ENCODE results near the gene KLC1.
A peak's percentile ranks its signal among the peaks of the same experiment; 100 is the strongest.

KLC1 gene

DNA sequence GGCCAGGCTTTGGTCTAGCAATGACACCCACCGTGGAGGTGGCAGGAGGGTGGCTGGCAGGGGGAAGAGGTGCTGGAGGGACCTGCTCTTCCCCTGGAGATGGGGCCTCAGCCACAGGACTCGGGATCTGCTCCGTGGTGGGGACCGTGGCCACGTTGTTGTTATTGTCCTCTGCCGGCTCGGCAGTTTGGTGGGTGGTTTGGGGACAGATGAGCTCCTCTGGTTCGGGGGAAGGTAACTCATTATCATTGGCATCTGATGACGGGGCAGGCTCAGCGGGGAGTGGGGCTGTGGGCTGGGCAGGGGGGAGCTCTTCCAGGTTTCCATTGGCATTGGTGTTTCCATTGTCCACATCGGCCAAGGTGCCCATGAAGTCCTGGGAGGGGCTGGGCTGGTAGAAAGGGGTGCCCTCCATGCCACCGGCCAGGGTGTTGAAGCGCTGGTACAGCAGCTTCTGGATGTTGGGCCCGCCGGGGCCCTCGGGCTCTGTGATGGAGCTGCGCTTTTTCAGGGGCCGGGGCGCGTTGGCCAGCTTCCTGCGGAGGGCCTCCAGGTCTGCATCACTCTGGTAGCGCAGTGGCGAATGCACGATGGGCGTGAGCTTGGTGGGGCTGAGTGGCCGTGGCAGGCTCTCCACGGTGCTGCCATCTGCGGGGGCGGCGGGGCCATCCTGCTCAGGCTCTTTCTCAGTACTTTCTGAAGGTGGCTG lies 110.9 kb downstream of the KLC1 start:
- Mint-ChIP-seq H3K36me3 (ENCODE audit: low read depth) (peaks cover 5% of the 10 kb centered on the region), H3K27ac (no peak overlapping the region), H3K27me3 (no peaks in the 10 kb centered on the region), H3K4me3 (no peak overlapping the region), H3K9me3 (no peaks in the 10 kb centered on the region), H3K4me1 (ENCODE audit: low read depth) (no peaks in the 10 kb centered on the region)

DNA sequence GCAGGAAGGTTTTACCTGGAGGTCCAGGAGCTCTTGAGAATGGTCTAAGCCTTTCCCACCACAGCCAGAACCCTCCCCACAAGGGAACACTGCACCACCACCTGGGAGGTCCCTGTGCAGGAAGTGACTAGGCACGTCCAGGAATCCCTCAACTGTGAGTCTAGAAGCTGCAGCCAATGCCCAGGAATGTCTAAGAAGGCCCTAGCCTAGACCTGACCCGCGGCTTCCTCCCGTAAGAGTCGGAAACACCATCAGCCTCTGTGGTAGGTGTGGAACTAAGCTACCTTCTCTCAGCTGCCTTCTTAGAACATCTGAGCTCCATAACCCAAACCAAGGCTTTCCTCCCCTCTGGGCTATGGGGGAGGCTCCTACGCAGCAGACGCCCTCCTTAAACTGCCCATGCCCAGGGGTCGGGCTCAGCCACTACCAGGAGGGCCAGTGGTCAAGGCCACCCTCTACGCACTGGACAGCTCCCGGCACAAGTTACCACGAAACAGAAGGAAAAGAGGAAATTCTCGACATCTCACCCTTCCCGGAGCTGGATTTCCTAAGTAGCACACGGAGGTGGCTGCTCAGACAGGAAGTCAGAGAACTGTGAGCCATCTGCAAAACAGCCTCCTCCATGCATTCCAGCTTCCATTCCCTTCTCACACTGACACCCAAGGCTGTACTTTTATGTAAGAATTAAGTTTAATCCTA lies 112.1 kb downstream of the KLC1 start:
- Mint-ChIP-seq H3K9me3 (no peaks in the 10 kb centered on the region), H3K4me3 (no peak overlapping the region), H3K27ac (no peak overlapping the region), H3K36me3 (ENCODE audit: low read depth) (peaks cover 5% of the 10 kb centered on the region), H3K4me1 (ENCODE audit: low read depth) (no peaks in the 10 kb centered on the region), H3K27me3 (no peaks in the 10 kb centered on the region)

- Mint-ChIP-seq H3K4me3 (no peak overlapping the region), H3K9me3 (no peaks in the 10 kb centered on the region), H3K27me3 (no peaks in the 10 kb centered on the region), H3K4me1 (ENCODE audit: low read depth) (no peaks in the 10 kb centered on the region), H3K36me3 (ENCODE audit: low read depth) (peaks cover 5% of the 10 kb centered on the region), H3K27ac (no peak overlapping the region)
These were observed 112.9 kb downstream of the KLC1 start for GRCh38 chr14:103741876-103742275.

DNA sequence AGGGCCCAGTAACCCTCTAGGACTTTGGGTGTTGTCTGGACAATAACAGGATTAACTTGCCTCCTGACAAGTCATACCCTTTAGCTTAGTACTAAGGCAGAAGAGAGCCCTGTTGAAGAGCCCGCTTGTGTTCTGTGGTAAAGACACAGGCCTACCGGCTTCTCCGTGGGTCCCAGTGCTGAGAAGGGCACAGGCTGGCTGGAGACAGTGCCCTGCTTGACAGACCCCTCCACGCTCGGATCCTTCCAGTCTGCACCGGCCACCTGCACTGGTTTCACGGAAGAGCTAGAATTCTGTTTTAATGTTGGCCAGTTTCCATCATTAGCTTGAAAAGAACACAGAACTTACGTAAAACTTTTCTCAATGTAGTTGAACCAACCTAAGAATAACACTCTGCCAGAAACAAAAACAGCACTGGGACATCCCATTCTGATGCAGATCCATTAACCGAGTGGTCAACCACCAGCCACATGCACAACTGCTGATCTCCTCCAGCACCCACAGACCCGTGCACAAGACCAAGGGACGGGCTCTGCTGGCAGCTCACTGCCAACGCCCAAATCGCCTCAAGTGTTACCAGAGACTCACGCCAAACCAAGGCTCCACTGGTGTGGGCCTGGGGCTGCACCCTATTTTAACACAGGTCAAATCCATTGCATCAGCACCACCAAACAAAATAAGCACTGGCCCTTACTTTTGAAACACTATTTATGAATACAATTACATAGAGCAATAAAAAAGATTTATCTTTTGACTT lies 113.7 kb downstream of the KLC1 start:
- H3K4me3 Mint-ChIP-seq = no peak overlapping the region
- H3K27ac Mint-ChIP-seq = no peak overlapping the region
- H3K36me3 Mint-ChIP-seq (ENCODE audit: low read depth) = peaks cover 4% of the 10 kb centered on the region
- no peaks in the 10 kb centered on the region for H3K4me1 Mint-ChIP-seq (ENCODE audit: low read depth)
- no peaks in the 10 kb centered on the region for H3K9me3 Mint-ChIP-seq
- no peaks in the 10 kb centered on the region for H3K27me3 Mint-ChIP-seq

DNA sequence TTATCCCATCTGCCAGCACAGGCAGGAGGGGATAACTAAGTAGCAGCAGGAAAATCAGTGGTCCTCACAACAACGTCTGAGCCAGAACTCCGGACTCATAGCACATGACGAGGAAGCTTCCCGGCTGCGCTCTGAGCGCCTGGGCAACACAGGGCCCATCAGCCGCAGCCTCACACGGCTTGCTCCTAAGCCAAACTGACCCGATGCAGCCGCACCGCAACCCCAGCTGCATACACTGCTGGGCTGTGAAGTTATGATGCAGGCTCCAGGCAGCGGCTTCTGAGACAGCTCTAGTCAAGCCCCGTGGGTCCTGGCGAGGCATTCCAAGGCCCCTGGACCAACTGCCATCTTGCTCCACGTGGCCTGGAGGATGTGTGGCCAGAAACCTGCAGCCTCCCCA lies 114.7 kb downstream of the KLC1 start:
- no peaks in the 10 kb centered on the region for H3K36me3 Mint-ChIP-seq (ENCODE audit: low read depth)
- H3K4me1 Mint-ChIP-seq (ENCODE audit: low read depth) = peaks cover 7% of the 10 kb centered on the region
- H3K4me3 Mint-ChIP-seq = no peak overlapping the region
- H3K9me3 Mint-ChIP-seq = no peaks in the 10 kb centered on the region
- no peaks in the 10 kb centered on the region for H3K27me3 Mint-ChIP-seq
- H3K27ac Mint-ChIP-seq = no peak overlapping the region

DNA sequence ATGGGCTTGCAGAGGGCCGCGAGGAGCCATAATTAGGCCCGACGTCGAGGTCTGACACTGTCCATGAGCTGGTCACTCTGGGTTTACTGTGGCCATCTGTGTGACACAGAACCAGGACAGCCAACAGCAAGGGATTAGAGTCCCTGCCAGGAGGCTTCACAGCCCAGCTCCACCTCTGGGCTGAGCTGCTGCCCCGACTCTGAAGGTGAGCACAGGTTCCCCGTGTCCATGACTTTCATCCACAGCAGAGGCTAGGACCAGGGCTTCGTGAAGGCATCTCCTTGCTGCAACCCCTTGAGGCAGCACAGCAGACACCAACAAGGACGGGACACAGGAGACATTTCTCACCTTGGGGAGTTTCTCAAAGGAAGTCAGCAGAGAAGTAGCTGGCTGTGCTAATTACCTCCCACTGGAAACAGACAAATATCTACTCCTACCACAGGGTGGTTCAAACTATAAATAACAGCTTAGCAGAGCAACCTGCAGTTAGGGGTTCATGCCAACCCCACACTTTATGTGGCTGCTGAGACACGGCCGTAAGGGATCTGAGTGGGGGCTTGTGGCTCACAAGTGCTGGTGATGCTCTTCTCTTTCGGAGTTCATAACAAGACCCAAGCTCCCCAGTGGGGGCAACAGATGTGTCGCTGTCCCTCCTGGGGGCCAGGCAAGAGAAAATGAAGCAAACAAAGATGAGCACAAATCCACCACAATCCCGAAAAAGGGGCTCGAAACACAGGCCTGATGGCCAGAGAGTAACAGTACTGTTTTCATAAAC lies 115.8 kb downstream of the KLC1 start:
- Mint-ChIP-seq H3K36me3 (ENCODE audit: low read depth) (peaks cover 4% of the 10 kb centered on the region), H3K4me3 (no peak overlapping the region), H3K27ac (no peak overlapping the region), H3K9me3 (no peaks in the 10 kb centered on the region), H3K27me3 (no peaks in the 10 kb centered on the region), H3K4me1 (ENCODE audit: low read depth) (peaks cover 11% of the 10 kb centered on the region)

DNA sequence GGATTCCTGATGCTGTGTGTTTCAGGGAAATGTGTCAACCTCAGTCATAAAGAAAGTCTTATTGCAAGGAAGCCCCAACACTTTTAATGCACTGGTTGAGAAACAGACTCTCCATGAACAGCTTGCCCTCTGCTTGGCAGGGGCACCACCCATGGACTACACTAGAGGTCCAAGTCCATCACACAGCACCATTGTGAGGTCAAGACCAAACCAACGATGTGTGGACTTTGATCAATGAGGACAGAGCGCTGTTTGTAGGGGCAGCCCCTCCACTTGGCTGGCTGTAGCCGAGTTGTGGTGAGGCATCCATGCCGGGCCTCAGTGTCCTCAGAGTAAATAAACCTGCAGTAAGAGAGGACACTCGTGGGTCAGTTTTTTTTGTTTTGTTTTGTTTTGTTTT lies 116.4 kb downstream of the KLC1 start:
- H3K27ac Mint-ChIP-seq = no peak overlapping the region
- no peaks in the 10 kb centered on the region for H3K9me3 Mint-ChIP-seq
- peaks cover 4% of the 10 kb centered on the region for H3K36me3 Mint-ChIP-seq (ENCODE audit: low read depth)
- H3K4me1 Mint-ChIP-seq (ENCODE audit: low read depth) = peaks cover 11% of the 10 kb centered on the region
- H3K4me3 Mint-ChIP-seq = no peak overlapping the region
- no peaks in the 10 kb centered on the region for H3K27me3 Mint-ChIP-seq

- Mint-ChIP-seq H3K36me3 (ENCODE audit: low read depth) (peaks cover 4% of the 10 kb centered on the region), H3K9me3 (no peaks in the 10 kb centered on the region), H3K4me3 (no peak overlapping the region), H3K4me1 (ENCODE audit: low read depth) (peaks cover 11% of the 10 kb centered on the region), H3K27ac (no peak overlapping the region), H3K27me3 (no peaks in the 10 kb centered on the region)
These were observed 117.7 kb downstream of the KLC1 start for GRCh38 chr14:103746701-103747100.

GRCh38 chr14:103748534-103748857 lies 119.5 kb downstream of the KLC1 start:
- H3K9me3 Mint-ChIP-seq = no peaks in the 10 kb centered on the region
- H3K36me3 Mint-ChIP-seq (ENCODE audit: low read depth) = peaks cover 12% of the 10 kb centered on the region
- H3K4me1 Mint-ChIP-seq (ENCODE audit: low read depth) = peaks cover 11% of the 10 kb centered on the region
- no peak overlapping the region for H3K4me3 Mint-ChIP-seq
- H3K27ac Mint-ChIP-seq = peak overlapping the region; percentile 74
- no peaks in the 10 kb centered on the region for H3K27me3 Mint-ChIP-seq

- Mint-ChIP-seq H3K9me3 (no peaks in the 10 kb centered on the region), H3K4me3 (no peak overlapping the region), H3K4me1 (ENCODE audit: low read depth) (peaks cover 11% of the 10 kb centered on the region), H3K27me3 (no peaks in the 10 kb centered on the region), H3K36me3 (ENCODE audit: low read depth) (peaks cover 12% of the 10 kb centered on the region), H3K27ac (no peak overlapping the region)
These were observed 120.4 kb downstream of the KLC1 start for GRCh38 chr14:103749452-103749851.

- Mint-ChIP-seq H3K4me1 (ENCODE audit: low read depth) (peaks cover 11% of the 10 kb centered on the region), H3K36me3 (ENCODE audit: low read depth) (peaks cover 12% of the 10 kb centered on the region), H3K9me3 (no peaks in the 10 kb centered on the region), H3K4me3 (no peak overlapping the region), H3K27me3 (no peaks in the 10 kb centered on the region), H3K27ac (no peak overlapping the region)
These were observed 120.8 kb downstream of the KLC1 start for GRCh38 chr14:103749860-103750259.
